IMR-90 (cell line): ENCODE data around the gene TNS1. TPM values are rescaled to one million over a fixed set of nuclear protein-coding genes. Genes with fewer than 3 reads are reported as not detected.

Experiments used
- ATAC-seq: fragments of 200-7000 bp; cut with Tn5 transposase; 2 replicates; pipeline ENCODE4 v1.9.1; 2020; ENCODE audit warnings: low read depth, mild to moderate bottlenecking, moderate library complexity
- BruUV-seq: library from RNA; stranded (reverse); fragments of 400-500 nt; replicated peaks from 2 replicates; lab custom pipeline; 2021; lab: Mats Ljungman, UMichigan
- CTCF ChIA-PET: fragments of 300-600 bp; formaldehyde crosslinking; extraction: SDS; loops from one replicate; lab custom pipeline; 2021; ENCODE audit warnings: antibody characterized with exemption; lab: Yijun Ruan, JAX
- POLR2A ChIA-PET: fragments of 300-600 bp; sonication (Branson Sonifier 250); formaldehyde crosslinking; loops from one replicate; lab custom pipeline; 2022; ENCODE audit warnings: antibody characterized with exemption; ENCODE audit not compliant: unreplicated experiment; lab: Charles Lee
- DNase-seq: peaks from one replicate; pipeline ENCODE4 v3.0.0; 2013
- H2AFZ ChIP-seq: replicated peaks from 2 replicates; pipeline ENCODE3; 2013; ENCODE audit warnings: low read length, mild to moderate bottlenecking; ENCODE audit not compliant: poor library complexity
- H2AK5ac ChIP-seq: 2 replicates; pipeline ENCODE4 v1.6.1; 2013; ENCODE audit warnings: low read depth, low read length, inconsistent platforms
- H2AK9ac ChIP-seq: replicated peaks from 2 replicates; pipeline ENCODE3; 2013; ENCODE audit warnings: mild to moderate bottlenecking, low read depth, low read length, moderate library complexity; ENCODE audit not compliant: poor library complexity
- H2BK120ac ChIP-seq: 2 replicates; pipeline ENCODE4 v1.6.1; 2013; ENCODE audit warnings: low read depth, low read length, inconsistent platforms
- H2BK15ac ChIP-seq: 3 replicates; pipeline ENCODE4 v1.6.1; 2013; ENCODE audit warnings: low read depth, low read length, inconsistent platforms
- H2BK20ac ChIP-seq: 2 replicates; pipeline ENCODE4 v1.6.1; 2013; ENCODE audit warnings: low read depth, mild to moderate bottlenecking, inconsistent platforms, low read length, moderate library complexity
- H2BK5ac ChIP-seq: 2 replicates; pipeline ENCODE4 v1.6.1; 2013; ENCODE audit warnings: mild to moderate bottlenecking, low read depth, low read length, inconsistent platforms; ENCODE audit not compliant: poor library complexity, severe bottlenecking
- H3K14ac ChIP-seq: replicated peaks from 2 replicates; pipeline ENCODE4 v1.6.1; 2013; ENCODE audit warnings: low read depth, low read length, inconsistent platforms
- H3K18ac ChIP-seq: 2 replicates; pipeline ENCODE4 v1.6.1; 2013; ENCODE audit warnings: low read depth, low read length, control low read depth
- H3K23ac ChIP-seq: 2 replicates; pipeline ENCODE4 v1.6.1; 2013; ENCODE audit warnings: low read depth, low read length, inconsistent platforms
- H3K27ac ChIP-seq: 2 replicates; pipeline ENCODE4 v1.5.1; 2013; ENCODE audit warnings: mild to moderate bottlenecking, control low read depth, low read length; ENCODE audit not compliant: insufficient read depth
- H3K27me3 ChIP-seq: 2 replicates; pipeline ENCODE4 v1.6.1; 2013; ENCODE audit warnings: low read length; ENCODE audit not compliant: control insufficient read depth, insufficient read depth
- H3K36me3 ChIP-seq: 2 replicates; pipeline ENCODE4 v1.6.1; 2013; ENCODE audit warnings: low read length, mixed read lengths; ENCODE audit not compliant: control insufficient read depth, insufficient read depth
- H3K4ac ChIP-seq: 2 replicates; pipeline ENCODE4 v1.6.1; 2013; ENCODE audit warnings: low read depth, low read length, inconsistent platforms
- H3K4me1 ChIP-seq: 2 replicates; pipeline ENCODE4 v1.6.1; 2013; ENCODE audit warnings: low read length, mixed read lengths; ENCODE audit not compliant: control insufficient read depth, insufficient read depth
- H3K4me2 ChIP-seq: 2 replicates; pipeline ENCODE4 v1.6.1; 2013; ENCODE audit warnings: low read depth, mild to moderate bottlenecking, control low read depth, low read length, moderate library complexity
- H3K4me3 ChIP-seq: 2 replicates; pipeline ENCODE4 v1.5.1; 2013; ENCODE audit warnings: low read depth, mild to moderate bottlenecking, control low read depth, low read length, moderate library complexity; ENCODE audit not compliant: insufficient read depth
- H3K56ac ChIP-seq: 2 replicates; pipeline ENCODE4 v1.6.1; 2013; ENCODE audit warnings: low read length, inconsistent platforms; ENCODE audit not compliant: insufficient read depth; ENCODE audit errors: extremely low read depth
- H3K79me1 ChIP-seq, 2 experiments: 2 replicates each; pipeline ENCODE4 v1.6.1; 2013; ENCODE audit warnings: low read length in 2 of 2, inconsistent platforms in 1 of 2, low read depth in 1 of 2
- H3K9ac ChIP-seq: 2 replicates; pipeline ENCODE4 v1.6.1; 2013; ENCODE audit warnings: low read depth, low read length, control low read depth
- H3K9me1 ChIP-seq: 2 replicates; pipeline ENCODE4 v1.6.1; 2013; ENCODE audit warnings: low read length, inconsistent platforms; ENCODE audit not compliant: insufficient read depth
- H3K9me3 ChIP-seq: 2 replicates; pipeline ENCODE4 v1.6.1; 2013; ENCODE audit warnings: low read length; ENCODE audit not compliant: control insufficient read depth, insufficient read depth
- H4K20me1 ChIP-seq: 2 replicates; pipeline ENCODE4 v1.6.1; 2013; ENCODE audit warnings: low read length, inconsistent platforms; ENCODE audit not compliant: insufficient read depth
- H4K5ac ChIP-seq: 2 replicates; pipeline ENCODE4 v1.6.1; 2013; ENCODE audit warnings: mild to moderate bottlenecking, low read depth, low read length, control low read depth
- H4K8ac ChIP-seq, 2 experiments: 2 replicates each; pipeline ENCODE4 v1.6.1; 2013; ENCODE audit warnings: low read depth in 2 of 2, low read length in 2 of 2, control low read depth in 1 of 2, inconsistent platforms in 1 of 2
- H4K91ac ChIP-seq: 2 replicates; pipeline ENCODE4 v1.6.1; 2013; ENCODE audit warnings: low read depth, low read length, inconsistent platforms; ENCODE audit not compliant: insufficient read depth
- FOS ChIP-seq: fragments of 150-350 bp; IDR thresholded peaks from 2 replicates; pipeline ENCODE4 v1.6.1; 2016; ENCODE audit warnings: low read depth, low read length
- MAFK ChIP-seq: IDR thresholded peaks from 2 replicates; pipeline ENCODE4 v1.6.1; 2012; ENCODE audit warnings: low read depth, low read length, improper control_type of control experiment
- MAZ ChIP-seq: IDR thresholded peaks from 2 replicates; pipeline ENCODE4 v1.6.1; 2012; ENCODE audit warnings: low read depth, mild to moderate bottlenecking, low read length, improper control_type of control experiment, moderate library complexity, borderline replicate concordance
- NFE2L2 ChIP-seq: fragments of 150-350 bp; IDR thresholded peaks from 2 replicates; pipeline ENCODE4 v1.6.1; 2016; ENCODE audit warnings: low read depth, mild to moderate bottlenecking, low read length
- POLR2A ChIP-seq: IDR thresholded peaks from 2 replicates; pipeline ENCODE4 v1.6.1; 2012; ENCODE audit warnings: mild to moderate bottlenecking, low read depth, low read length
- RAD21 ChIP-seq: IDR thresholded peaks from 2 replicates; pipeline ENCODE4 v1.6.1; 2012; ENCODE audit warnings: low read length, improper control_type of control experiment
- SMC3 ChIP-seq: fragments of 150-350 bp; IDR thresholded peaks from 2 replicates; pipeline ENCODE4 v1.6.1; 2016; ENCODE audit warnings: low read depth, mild to moderate bottlenecking, antibody characterized with exemption, low read length, moderate library complexity
- dilution Hi-C: fragments of 300-500 bp; cut with HindIII; formaldehyde crosslinking; loops from one replicate; pipeline ENCODE4 v1.14.3; 2018; ENCODE audit warnings: low sequenced_read_pairs; ENCODE audit not compliant: unreplicated experiment
- in situ Hi-C: fragments of 300-500 bp; cut with MboI; formaldehyde crosslinking; loops from 3 replicates; pipeline ENCODE4 v1.14.3; 2019; ENCODE audit warnings: low sequenced_read_pairs, inconsistent platforms, mixed read lengths
- intact Hi-C: fragments of 100-400 bp; cut with micrococcal nuclease; formaldehyde crosslinking; loops from 2 replicates; pipeline ENCODE4 v1.10.0; 2022
- polyA plus RNA-seq, 3 experiments: library from polyadenylated mRNA; depleted of rRNA; stranded (reverse); fragments of >200 nt; gene quantifications; 2 replicates each; pipeline ENCODE4 v1.2.3, GENCODE V29; 2012; ENCODE audit warnings: low replicate concordance in 1 of 3
- total RNA-seq: library from RNA; depleted of rRNA; stranded (reverse); fragments of >200 nt; gene quantifications from 2 replicates; pipeline ENCODE4 v1.2.3, GENCODE V29; 2012
- TF ChIP-seq, protein P1 (sequence below): conservative IDR thresholded peaks from 2 replicates; pipeline ENCODE4 v1.5.1; 2012; ENCODE audit warnings: mild to moderate bottlenecking, low read depth, low read length, improper control_type of control experiment

The TNS1 gene
- total and polyA plus RNA-seq, 2 of the 4 experiments (the other 2 are of a cell fraction) = 41.1 to 45.2 TPM

DNA sequence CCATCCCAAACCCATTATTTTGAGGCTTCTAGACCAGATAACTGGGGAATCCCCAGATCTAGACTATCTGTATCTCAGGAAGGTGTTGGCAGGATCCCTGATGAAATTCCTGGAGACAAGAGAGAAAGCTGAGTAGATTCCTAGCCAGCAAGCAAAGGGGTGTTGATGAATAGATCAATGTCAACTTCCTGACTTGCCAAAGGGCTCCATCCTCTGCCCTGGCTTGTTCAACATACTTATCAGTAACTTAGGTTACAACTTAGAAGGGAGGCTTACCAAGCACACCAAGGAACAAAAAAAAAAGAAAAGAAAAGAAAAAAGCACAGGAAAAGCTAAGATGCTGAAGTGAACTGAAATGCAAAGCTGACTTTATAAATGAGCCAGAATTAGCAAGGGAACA lies 53.3 kb downstream of the TNS1 start:
- BruUV-seq = no TSS peak
- Histone ChIP-seq H3K23ac (no peak overlapping the region), H3K4me3 (no peak overlapping the region), H3K27ac (no peak overlapping the region), H2AK9ac (no peak overlapping the region), H3K4me2 (no peak overlapping the region), H3K14ac (0 out of 2 replicates have a peak overlapping the region, but pooled peaks have one; percentile 14), H3K79me1 (peaks cover 29 to 57% of the 10 kb centered on the region in 2 experiments; a peak in 3 of 4 replicates), H3K9me1 (peaks cover 12% of the 10 kb centered on the region), H2BK120ac (no peak overlapping the region), H2BK5ac (no peak overlapping the region), H3K18ac (no peak overlapping the region), H3K36me3 (peaks cover 2% of the 10 kb centered on the region; the same call in 1 of the 2 replicates), H3K56ac (no peak overlapping the region), H3K4me1 (peaks cover 21% of the 10 kb centered on the region), H2BK15ac (no peak overlapping the region), H2AFZ (no peak overlapping the region), H2AK5ac (no peak overlapping the region), H3K9me3 (no peaks in the 10 kb centered on the region), H3K4ac (no peak overlapping the region), H4K8ac (no peak overlapping the region), H2BK20ac (no peak overlapping the region), H3K27me3 (no peaks in the 10 kb centered on the region), H4K5ac (no peak overlapping the region), H4K91ac (no peak overlapping the region), H3K9ac (no peak overlapping the region), H4K20me1 (peaks cover 36% of the 10 kb centered on the region)
- in situ Hi-C loops (no loop called here), intact Hi-C loops (no loop called here), dilution Hi-C loops (no loop called here)
- ATAC-seq (no peak), DNase-seq (no peak)
- TF ChIP-seq POLR2A (no peak), MAZ (no peak), MAFK (no peak), FOS (no peak), RAD21 (no peak), SMC3 (no peak), NFE2L2 (no peak)
- TF ChIP-seq, protein P1, sequence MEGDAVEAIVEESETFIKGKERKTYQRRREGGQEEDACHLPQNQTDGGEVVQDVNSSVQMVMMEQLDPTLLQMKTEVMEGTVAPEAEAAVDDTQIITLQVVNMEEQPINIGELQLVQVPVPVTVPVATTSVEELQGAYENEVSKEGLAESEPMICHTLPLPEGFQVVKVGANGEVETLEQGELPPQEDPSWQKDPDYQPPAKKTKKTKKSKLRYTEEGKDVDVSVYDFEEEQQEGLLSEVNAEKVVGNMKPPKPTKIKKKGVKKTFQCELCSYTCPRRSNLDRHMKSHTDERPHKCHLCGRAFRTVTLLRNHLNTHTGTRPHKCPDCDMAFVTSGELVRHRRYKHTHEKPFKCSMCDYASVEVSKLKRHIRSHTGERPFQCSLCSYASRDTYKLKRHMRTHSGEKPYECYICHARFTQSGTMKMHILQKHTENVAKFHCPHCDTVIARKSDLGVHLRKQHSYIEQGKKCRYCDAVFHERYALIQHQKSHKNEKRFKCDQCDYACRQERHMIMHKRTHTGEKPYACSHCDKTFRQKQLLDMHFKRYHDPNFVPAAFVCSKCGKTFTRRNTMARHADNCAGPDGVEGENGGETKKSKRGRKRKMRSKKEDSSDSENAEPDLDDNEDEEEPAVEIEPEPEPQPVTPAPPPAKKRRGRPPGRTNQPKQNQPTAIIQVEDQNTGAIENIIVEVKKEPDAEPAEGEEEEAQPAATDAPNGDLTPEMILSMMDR = no peak
- ChIA-PET POLR2A (no interaction called here), CTCF (no interaction called here)
